VCaP (cell line): ENCODE measurements around the gene GPATCH11.

Experiments
- H3K27ac ChIP-seq: fragments of 450-650 bp; 2 replicates; pipeline ENCODE4 v1.5.1; 2017
- CTCF ChIP-seq: fragments of 450-650 bp; conservative IDR thresholded peaks from 2 replicates; pipeline ENCODE4 v1.5.1; 2017; ENCODE audit warnings: mild to moderate bottlenecking, moderate library complexity

The GPATCH11 gene

GRCh38 chr2:37104178-37104577, 19.9 kb downstream of the GPATCH11 start:
- no peak for TF ChIP-seq CTCF
- no peak overlapping the region for H3K27ac ChIP-seq

GRCh38 chr2:37105150-37105549, 20.8 kb downstream of the GPATCH11 start:
- no peak overlapping the region for H3K27ac ChIP-seq
- no peak for TF ChIP-seq CTCF

DNA sequence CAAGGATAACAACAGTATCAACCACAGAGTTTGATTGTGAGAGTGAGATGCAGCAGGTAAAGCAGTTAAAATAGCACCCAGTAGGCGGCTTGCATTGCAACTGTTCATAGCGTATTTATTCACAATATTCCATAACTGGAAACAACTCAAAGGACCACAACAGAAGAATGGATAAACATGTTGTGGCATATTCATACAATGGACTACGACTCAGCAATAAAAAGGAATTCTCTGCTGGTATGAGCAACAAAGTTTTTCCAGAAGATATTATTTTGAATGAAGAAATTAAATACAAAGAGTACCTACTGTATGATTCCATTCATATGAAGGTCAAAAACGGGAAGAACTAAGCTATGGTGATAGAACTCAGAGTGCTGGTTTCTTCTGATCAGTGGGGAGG, 25.2 kb downstream of the GPATCH11 start:
- no peak for TF ChIP-seq CTCF

GRCh38 chr2:37110306-37111212, 26.2 kb downstream of the GPATCH11 start:
- no peak overlapping the region for H3K27ac ChIP-seq
- TF ChIP-seq CTCF = no peak

More for the DNA sequence above, 25.2 kb downstream of the GPATCH11 start:
- no peak overlapping the region for H3K27ac ChIP-seq

DNA sequence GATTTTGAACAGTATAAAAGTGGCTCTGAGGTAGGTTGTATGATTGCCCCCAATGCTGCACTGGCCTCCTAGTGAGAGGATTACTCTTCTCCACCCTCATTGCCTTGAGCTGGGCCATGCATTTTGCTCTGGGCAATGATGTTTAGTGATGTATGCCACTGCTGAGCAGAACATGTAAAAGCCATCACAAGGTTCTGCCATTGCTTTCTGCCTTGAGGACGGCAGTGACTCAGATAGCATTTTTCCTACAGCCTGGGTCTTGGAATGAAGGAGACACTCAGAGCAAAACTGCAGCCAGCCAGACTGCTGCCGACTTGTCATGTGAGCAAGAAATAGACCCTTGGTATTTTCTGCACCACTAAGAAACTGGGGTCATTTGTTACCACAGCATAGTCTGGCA, 27.6 kb downstream of the GPATCH11 start:
- TF ChIP-seq CTCF = no peak

DNA sequence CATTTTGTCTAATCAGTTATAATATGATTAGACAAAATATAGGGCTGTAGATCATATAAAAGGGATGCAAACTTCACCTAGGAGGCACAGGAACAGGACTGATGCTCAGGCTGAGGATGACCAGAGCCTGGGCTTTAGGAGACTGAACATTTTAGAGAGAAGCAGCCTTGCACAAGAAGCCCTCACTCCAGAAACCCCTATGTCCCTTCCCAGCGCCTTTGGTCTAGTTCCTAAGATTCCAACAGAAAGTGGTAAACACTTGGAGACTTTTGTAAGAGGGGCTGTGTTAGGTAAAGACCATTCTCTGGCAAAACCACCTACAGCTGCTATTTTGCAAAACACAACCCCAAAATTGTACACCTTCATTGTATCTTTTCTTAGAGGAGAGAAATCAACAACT, 33.2 kb downstream of the GPATCH11 start:
- no peak overlapping the region for H3K27ac ChIP-seq
- no peak for TF ChIP-seq CTCF

More for the DNA sequence above, 27.6 kb downstream of the GPATCH11 start:
- no peak overlapping the region for H3K27ac ChIP-seq

GRCh38 chr2:37119157-37119556, 34.8 kb downstream of the GPATCH11 start:
- H3K27ac ChIP-seq = no peak overlapping the region
- TF ChIP-seq CTCF = no peak
